Measurements from ENCODE around the gene WNT3A.

Gene WNT3A

DNA sequence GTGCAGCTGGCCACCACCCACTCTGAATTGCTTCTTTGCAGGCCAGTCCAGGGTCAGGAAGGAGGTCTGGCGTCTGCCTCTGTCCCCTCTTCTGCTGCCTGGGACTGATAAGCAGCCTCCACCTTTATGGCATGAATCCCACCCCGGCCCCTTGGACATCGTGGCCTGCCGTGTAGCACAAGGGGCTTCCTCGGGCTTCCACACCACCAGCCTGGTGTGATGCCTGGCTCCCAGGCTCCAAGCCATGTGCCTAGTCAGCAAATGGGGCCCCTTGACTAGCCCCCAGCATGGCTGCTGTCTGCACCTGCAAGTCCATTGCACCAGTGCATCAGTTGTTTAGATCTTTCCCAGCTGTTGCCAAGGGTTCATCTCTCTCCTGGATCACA is 65.9 kb downstream of the WNT3A start:
- no peak for DNase-seq

GRCh38 chr1:228073061-228073856 is 66.5 kb downstream of the WNT3A start:
- DNase-seq, result no peak

- DNase-seq, result no peak
These were observed 67.2 kb downstream of the WNT3A start for GRCh38 chr1:228073857-228074545.

- no peak for DNase-seq
These were observed 68.3 kb downstream of the WNT3A start for GRCh38 chr1:228074954-228075730.

DNA sequence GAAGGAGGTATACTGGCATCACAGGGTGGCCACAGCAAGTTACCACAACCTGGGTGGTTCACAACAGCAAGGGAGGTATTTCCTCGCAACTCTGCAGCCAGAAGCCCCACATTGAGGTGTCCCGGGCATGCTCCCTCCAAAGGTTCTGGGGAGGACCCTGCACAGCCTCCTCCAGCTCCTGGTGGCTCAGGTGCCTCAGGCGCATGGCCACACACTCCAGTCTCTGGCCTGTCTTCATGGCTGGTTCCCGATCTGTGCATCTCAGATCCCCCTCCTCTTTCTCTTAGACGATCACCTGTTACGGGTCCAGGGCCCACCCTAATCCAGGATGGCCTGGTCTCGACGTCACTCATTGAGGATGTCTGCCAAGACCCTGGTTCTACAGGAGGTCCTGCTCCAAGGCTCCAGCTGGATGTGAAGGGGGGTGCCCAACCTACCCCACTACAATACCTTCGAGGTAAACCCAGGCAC is 69.0 kb downstream of the WNT3A start:
- DNase-seq, result no peak

DNA sequence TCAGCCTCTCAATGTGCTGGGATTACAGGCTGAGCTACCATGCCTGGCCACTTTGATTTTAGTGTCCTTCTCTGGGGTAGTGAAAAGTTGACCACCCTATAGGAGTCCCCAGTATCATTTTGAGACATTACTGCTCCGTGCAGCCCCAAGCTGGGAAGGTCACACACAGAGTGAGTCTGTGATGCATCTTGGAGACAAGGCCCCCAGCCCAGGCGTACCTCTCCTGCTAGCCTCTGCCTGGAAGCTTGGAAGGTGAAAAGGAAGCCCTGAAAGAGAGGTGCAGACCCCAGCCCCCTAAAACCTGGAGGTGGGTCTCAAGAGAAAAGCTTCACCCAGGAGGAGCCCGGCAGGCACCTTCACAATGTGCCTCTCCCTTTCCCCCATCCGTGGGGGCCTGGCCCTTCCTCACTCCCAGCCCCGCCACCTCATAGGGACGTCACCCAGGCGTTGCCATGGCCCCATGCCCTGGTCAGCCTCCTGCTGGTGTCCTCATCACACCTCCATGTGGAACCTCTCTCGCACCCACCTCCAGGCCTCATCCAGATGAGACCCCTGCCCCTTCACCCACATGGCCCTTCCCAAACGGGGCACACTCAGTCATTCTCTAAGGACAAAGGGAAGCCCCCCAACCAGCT is 70.1 kb downstream of the WNT3A start:
- DNase-seq, result no peak

DNA sequence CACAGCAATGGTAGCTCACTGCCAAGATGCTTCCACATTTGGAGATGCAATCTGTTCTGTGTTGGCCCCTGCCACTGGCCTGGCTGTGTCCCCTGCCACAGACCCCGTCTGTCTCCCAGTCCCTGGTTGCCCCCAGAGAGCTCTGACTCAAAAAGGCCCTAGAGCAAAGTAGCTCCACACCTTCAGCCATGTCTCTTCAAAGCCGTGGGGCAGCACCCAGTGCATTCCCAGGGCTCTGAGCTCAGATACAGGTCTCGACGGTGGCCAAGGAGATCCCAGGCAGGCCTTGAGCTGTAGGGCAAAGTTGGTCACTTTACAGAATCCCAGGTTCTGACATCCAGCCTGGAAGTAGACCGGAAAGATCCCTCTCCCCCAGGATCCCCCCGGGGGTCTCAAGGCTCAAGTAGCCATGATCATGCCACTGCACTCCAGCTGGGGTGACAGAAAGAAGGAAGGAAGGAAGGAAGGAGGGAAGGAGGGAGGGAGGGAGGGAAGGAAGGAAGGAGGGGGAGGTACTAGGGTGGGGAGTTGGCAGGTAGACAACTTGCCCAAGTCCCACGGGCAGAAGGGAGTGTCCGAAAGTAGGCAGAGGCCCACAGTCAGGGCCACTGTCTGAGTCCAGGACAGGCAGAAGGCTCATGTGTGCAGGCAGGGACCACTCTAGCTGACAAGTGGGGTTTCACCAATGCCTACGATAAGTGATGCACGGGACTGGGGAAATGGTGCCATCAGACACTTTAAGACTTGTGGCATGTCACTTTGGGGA is 71.0 kb downstream of the WNT3A start:
- no peak for DNase-seq

DNA sequence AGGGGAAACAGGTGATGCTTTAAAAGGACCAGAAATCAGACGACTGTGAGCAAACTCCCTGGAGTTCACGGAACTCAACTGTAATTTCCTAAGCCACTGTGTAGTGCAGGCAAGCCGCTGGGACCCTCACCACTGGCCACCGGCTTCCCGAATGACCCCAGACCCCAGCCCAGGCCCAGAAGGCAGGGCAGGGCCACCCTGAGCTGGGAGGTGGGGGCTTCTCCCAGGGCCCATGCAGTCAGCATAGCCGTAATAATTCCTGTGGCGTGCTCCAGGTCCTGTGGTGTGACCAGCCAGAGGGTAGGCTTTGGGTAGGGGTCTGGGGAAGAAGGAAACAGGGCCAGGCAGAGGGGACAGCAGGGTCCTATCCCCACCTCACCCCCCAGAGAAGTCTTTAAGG is 72.2 kb downstream of the WNT3A start:
- no peak for DNase-seq

DNA sequence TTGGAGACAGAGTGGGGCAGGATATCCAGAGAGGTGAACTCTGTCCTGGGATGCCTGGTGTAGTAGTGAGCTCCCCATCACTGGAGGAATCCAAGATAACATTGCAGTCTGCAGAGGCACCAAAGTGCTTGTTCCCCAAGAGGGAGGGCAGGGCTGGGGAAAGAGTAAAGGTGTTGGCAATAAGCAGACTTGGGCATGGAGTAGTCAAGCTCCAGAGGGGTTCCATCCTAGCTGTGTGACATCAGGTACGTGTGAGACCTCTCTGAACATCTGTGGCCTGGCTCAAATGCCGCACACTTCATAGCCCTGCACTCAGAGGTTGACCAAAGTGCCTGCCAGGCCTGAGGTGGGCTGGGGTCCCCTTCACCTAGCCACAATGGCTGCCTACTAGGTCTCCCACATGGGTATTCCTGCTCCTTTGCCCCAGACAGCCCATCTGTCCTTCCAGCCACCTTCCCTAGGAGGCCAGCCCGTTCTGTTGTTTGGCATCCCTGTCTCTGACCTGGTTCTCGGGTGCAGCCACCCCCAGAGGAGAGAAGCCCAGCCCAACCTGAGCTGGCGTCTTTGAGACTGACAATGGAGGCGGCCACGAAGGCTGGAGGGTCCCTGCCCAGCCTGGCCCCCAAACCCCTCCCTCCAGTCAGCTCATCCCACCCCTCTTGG is 72.9 kb downstream of the WNT3A start:
- no peak for DNase-seq

DNA sequence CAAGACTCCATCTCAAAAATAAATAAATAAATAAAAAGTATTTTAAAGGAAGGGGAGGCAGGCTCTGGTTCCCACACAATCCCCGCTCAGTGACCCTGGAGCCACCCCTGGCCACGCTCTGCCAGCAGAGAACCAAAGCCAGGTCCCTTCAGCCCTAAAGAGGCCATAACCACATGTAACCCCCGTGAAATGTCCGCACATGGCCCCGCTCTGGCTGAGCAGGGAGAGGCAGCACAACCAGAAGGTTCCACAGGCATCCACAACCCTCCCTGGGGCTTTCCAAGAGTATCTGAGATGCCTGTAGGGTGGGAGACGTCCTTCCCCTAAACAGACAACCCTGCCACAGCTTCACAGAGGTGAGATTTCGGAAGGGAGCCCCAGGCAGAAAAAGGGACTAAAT is 74.3 kb downstream of the WNT3A start:
- no peak for DNase-seq

GRCh38 chr1:228081578-228082213 is 74.9 kb downstream of the WNT3A start:
- no peak for DNase-seq

DNA sequence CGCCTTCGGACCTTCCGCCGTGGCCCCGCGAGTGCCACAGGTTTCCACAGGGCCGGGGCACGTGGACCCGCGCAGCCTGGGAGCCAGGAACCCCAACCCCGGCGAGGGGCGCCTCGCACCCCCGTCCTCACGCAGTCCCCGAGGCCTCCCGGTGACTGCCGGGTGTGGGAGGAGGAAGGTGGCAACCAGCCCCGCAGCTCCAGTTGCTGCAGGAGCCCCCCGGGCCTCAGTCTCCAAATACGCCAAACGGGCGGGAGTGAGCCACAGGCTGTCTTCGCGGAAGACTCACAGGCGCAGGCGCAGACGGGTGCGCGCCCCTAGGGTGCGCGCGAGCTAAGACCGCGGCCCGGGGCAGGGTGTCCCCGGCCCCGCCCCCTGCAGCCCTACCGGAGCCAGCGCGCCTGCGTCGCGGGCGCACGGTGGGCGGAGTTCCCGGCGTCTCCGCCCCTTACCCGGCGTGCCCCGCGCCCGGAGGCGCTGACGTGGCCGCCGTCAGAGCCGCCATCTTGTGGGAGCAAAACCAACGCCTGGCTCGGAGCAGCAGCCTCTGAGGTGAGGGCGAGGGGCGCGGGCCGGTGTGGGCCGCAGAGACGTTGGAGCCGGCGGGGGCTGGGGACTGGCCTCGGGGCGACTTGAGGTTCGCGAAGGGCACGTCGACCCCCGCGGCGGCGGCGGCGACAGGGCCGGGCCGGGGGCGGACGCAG is 75.6 kb downstream of the WNT3A start, which contains the start of gene ARF1:
Gene ARF1, plus strand, starts transcription at position 495 of the 704 bp plus-strand sequence. CDS start 14,407 bp downstream, outside the sequence.
- DNase-seq, result peak; percentile 82 to 95 (median 86)

- DNase-seq, result peak in 1 of 4 experiments; percentile 49
These were observed 76.4 kb downstream of the WNT3A start for GRCh38 chr1:228082918-228083870.

- DNase-seq, result no peak
These were observed 77.1 kb downstream of the WNT3A start for GRCh38 chr1:228083871-228084278.

DNA sequence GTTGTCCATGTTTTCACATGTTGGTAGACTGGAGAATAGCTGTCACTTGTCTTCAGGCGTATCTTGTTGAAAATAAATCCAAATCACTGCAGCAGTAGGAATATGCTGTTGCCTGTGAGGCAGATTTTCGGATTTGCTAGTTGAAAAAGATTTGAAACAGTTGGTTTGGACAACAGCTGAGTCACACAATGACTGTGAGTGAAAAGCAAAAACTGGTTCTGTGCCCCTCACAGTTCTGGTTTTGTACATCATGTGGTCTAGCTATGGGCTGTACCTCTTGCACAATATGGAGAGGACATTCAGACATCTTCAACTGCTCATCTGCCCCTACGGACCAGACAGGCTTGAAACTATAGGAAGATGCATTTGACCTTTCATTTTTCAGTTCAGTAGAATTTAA is 77.5 kb downstream of the WNT3A start:
- DNase-seq, result no peak

GRCh38 chr1:228084797-228085196 is 78.0 kb downstream of the WNT3A start:
- DNase-seq, result no peak

- DNase-seq, result no peak
These were observed 78.6 kb downstream of the WNT3A start for GRCh38 chr1:228085287-228085951.

DNA sequence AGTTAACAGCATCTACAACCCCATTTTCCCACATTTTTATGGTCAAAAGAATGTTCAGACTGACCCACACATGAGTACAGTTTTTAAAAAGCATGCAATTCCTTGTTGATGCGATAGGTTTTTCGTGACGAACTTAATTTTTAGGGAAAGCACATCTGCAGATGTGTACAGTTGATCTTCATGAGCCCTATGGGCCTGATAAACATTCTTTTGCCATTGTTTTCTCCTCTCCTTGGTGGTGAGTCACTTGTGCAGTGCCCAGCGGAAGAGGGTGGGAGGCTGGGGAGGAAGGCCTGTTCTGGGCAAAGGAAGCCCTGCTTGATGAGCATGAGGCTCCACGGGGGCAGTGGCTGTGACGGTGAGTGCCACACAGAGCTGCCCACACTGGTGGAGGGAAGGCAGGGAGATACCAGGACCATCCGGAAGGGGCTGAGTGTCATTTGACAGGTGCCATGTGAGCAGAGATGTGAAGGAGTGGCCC is 81.0 kb downstream of the WNT3A start:
- DNase-seq, result no peak

Measured in activated naive CD4-positive, alpha-beta T cell (primary cell).